ENCODE data around the gene KRTAP9-6.

DNA sequence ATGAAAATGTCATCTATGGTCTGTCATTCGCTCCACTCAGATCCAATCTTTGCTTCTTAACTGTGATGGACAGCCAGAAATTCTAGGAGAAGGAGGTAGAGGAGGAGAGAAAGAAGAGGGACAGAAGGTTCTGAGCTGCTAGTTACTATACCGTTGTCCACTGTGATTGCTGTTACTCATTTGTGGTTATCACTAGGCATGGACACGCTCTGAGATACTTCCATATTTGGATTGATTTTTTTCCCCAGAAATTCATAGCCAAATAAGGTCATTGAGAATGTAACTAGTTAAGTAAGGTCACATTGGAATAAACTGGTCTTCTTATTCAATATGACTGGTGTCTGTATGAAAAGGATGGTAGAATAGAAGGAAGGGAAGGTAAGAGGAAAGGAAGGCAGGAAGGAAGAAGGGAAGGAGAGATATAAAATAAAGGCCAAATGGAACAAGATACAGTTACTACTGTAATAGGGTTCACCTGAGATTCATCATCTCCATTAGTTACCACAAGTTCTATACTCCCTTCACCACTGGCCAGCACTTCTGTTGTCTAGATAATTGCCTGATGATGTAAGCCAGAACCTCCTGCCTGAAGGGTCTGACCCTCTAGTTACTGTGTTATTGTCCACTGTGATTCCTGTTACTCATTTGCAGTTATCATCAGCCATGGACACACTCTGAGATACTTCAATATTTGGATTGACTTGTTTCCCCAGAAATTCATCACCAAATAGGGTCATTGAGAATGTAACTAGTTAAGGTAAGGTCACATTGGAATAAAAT lies 13.2 kb downstream of the KRTAP9-6 start:
- TF ChIP-seq, protein P1, sequence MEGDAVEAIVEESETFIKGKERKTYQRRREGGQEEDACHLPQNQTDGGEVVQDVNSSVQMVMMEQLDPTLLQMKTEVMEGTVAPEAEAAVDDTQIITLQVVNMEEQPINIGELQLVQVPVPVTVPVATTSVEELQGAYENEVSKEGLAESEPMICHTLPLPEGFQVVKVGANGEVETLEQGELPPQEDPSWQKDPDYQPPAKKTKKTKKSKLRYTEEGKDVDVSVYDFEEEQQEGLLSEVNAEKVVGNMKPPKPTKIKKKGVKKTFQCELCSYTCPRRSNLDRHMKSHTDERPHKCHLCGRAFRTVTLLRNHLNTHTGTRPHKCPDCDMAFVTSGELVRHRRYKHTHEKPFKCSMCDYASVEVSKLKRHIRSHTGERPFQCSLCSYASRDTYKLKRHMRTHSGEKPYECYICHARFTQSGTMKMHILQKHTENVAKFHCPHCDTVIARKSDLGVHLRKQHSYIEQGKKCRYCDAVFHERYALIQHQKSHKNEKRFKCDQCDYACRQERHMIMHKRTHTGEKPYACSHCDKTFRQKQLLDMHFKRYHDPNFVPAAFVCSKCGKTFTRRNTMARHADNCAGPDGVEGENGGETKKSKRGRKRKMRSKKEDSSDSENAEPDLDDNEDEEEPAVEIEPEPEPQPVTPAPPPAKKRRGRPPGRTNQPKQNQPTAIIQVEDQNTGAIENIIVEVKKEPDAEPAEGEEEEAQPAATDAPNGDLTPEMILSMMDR (conservative IDR thresholded peaks at IDR 0.05; ENCODE audit: low read depth, low read length): no peak
- TF ChIP-seq EZH2 (IDR thresholded peaks at IDR 0.05; ENCODE audit: borderline replicate concordance, low read depth, low read length, poor library complexity, severe bottlenecking): no peak
